Activated T-cell treated with anti-CD3 and anti-CD28 coated beads, Interleukin-2, amount 50 U/mL, for 72 hours (primary cell): Measurements from ENCODE around the gene BPIFB3. TPM values are rescaled to one million over a fixed set of nuclear protein-coding genes. Genes with fewer than 3 reads are reported as not detected.
"Not testable (repeated sequence)": the region's sequence is repeated elsewhere in the genome, so short reads cannot be mapped to it uniquely, and the experiment has no call there.

Experiments
- ATAC-seq, 2 donors: fragments of 150-1000 bp; cut with Tn5 transposase; replicated peaks in 1 of 2; 2 replicates each; pipeline ENCODE4 v1.10.0; 2021; ENCODE audit warnings: moderate library complexity in 2 of 2, mild to moderate bottlenecking in 1 of 2
- DNase-seq, 2 donors: peaks; one replicate each; pipeline ENCODE4 v3.0.0; 2021 to 2022; ENCODE audit warnings: mixed read lengths in 1 of 2
- H3K27ac Mint-ChIP-seq: one replicate; pipeline ENCODE4 v1.8.0; 2022; ENCODE audit warnings: mild to moderate bottlenecking, moderate library complexity, mixed read lengths
- H3K27me3 Mint-ChIP-seq: one replicate; pipeline ENCODE4 v1.8.0; 2022; ENCODE audit warnings: low read depth, mixed read lengths
- H3K36me3 Mint-ChIP-seq, 2 donors: one replicate each; pipeline ENCODE4 v1.8.0; 2022; ENCODE audit warnings: mixed read lengths in 2 of 2, mild to moderate bottlenecking in 1 of 2; ENCODE audit not compliant: insufficient read depth in 2 of 2
- H3K4me1 Mint-ChIP-seq: one replicate; pipeline ENCODE4 v1.8.0; 2022; ENCODE audit warnings: low read depth, mixed read lengths
- H3K4me3 Mint-ChIP-seq, 2 donors: one replicate each; pipeline ENCODE4 v1.8.0; 2022; ENCODE audit warnings: mild to moderate bottlenecking in 2 of 2, mixed read lengths in 2 of 2, moderate library complexity in 2 of 2
- H3K9me3 Mint-ChIP-seq, 2 donors: one replicate each; pipeline ENCODE4 v1.8.0; 2022; ENCODE audit warnings: mixed read lengths in 2 of 2
- total RNA-seq, 2 donors: library from RNA; stranded (reverse); gene quantifications; one replicate each; pipeline ENCODE4 v1.2.3, GENCODE V29; 2022

The BPIFB3 gene
- total RNA-seq, 2 donors from 2014 or later = not detected

- Mint-ChIP-seq H3K36me3 (peaks cover 0 to 5% of the 10 kb centered on the region in 2 donors), H3K27me3 (peaks cover 12% of the 10 kb centered on the region), H3K9me3 (peaks cover 2 to 5% of the 10 kb centered on the region in 2 donors), H3K4me1 (peaks cover 10% of the 10 kb centered on the region), H3K4me3 (no peak overlapping the region), H3K27ac (no peak overlapping the region)
- peak; percentile 86 to 94 for ATAC-seq
- peak in 1 of 2 donors; percentile 12 for DNase-seq
Observed at GRCh38 chr20:33119725-33120720, 66.3 kb downstream of the BPIFB3 start.

- DNase-seq (no peak), ATAC-seq (no peak)
- Mint-ChIP-seq H3K36me3 (peaks cover 0 to 5% of the 10 kb centered on the region in 2 donors), H3K4me3 (no peak overlapping the region), H3K27me3 (peaks cover 12% of the 10 kb centered on the region), H3K27ac (no peak overlapping the region), H3K9me3 (peaks cover 2 to 5% of the 10 kb centered on the region in 2 donors), H3K4me1 (peaks cover 10% of the 10 kb centered on the region)
Observed at GRCh38 chr20:33120934-33121333, 67.2 kb downstream of the BPIFB3 start.

- not testable (repeated sequence) for ATAC-seq, H3K27ac Mint-ChIP-seq, H3K4me3 Mint-ChIP-seq, H3K9me3 Mint-ChIP-seq, DNase-seq, H3K36me3 Mint-ChIP-seq
- Mint-ChIP-seq H3K4me1 (peaks cover 10% of the 10 kb centered on the region), H3K27me3 (peaks cover 12% of the 10 kb centered on the region)
Observed at GRCh38 chr20:33122297-33122696, 68.6 kb downstream of the BPIFB3 start.

Other genes with a start within 250 kb of the BPIFB3 start
- 100 to 1,000 TPM in 1 of 2 donors, 10 to 100 TPM in 1; 94.6 to 100 TPM for gene MAPRE1, start 233.9 kb upstream of the BPIFB3 start, total RNA-seq
- gene EFCAB8, start 195.0 kb upstream of the BPIFB3 start, total RNA-seq = 1 to 10 TPM; 1.7 to 2.7 TPM
- gene SUN5, start 49.5 kb upstream of the BPIFB3 start, total RNA-seq = not detected
- gene BPIFB2, start 46.2 kb upstream of the BPIFB3 start, total RNA-seq = not detected
- gene BPIFB6, start 22.3 kb upstream of the BPIFB3 start, total RNA-seq = not detected
- not detected for gene BPIFB4, start 25.7 kb downstream of the BPIFB3 start, total RNA-seq
- not detected for gene BPIFA2, start 114.3 kb downstream of the BPIFB3 start, total RNA-seq
- gene BPIFA3, start 163.4 kb downstream of the BPIFB3 start, total RNA-seq = not detected
- not detected for gene BPIFA1, start 182.1 kb downstream of the BPIFB3 start, total RNA-seq
- not detected for gene BPIFB1, start 229.3 kb downstream of the BPIFB3 start, total RNA-seq